Suprapubic skin (tissue), 4 donors: ENCODE measurements around the gene COG5. TPM values are rescaled to one million over a fixed set of nuclear protein-coding genes. Genes with fewer than 3 reads are reported as not detected.
"Not testable (repeated sequence)": the region's sequence is repeated elsewhere in the genome, so short reads cannot be mapped to it uniquely, and the experiment has no call there.

Experiments
- DNase-seq, 2 donors: peaks; one replicate each; pipeline ENCODE4 v3.0.0-alpha.2; 2019; ENCODE audit warnings: low spot score in 2 of 2
- H3K27ac ChIP-seq: fragments of 200-600 bp; sonication (generic); one replicate; pipeline ENCODE4 v1.5.1; 2019
- H3K27me3 ChIP-seq: fragments of 200-600 bp; sonication (generic); one replicate; pipeline ENCODE4 v1.5.1; 2019
- H3K36me3 ChIP-seq: fragments of 200-600 bp; sonication (generic); one replicate; pipeline ENCODE4 v1.5.1; 2019
- H3K4me1 ChIP-seq: fragments of 200-600 bp; sonication (generic); one replicate; pipeline ENCODE4 v1.5.1; 2019
- H3K4me3 ChIP-seq: fragments of 200-600 bp; sonication (generic); one replicate; pipeline ENCODE4 v1.5.1; 2019; ENCODE audit warnings: mild to moderate bottlenecking
- H3K9me3 ChIP-seq: fragments of 200-600 bp; sonication (generic); one replicate; pipeline ENCODE4 v1.5.1; 2019
- CTCF ChIP-seq, 2 donors: fragments of 200-600 bp in 1 of 2; fragments of 450-650 bp in 1 of 2; sonication (generic) in 1 of 2; IDR thresholded peaks; one replicate each; pipeline ENCODE4 v1.5.1; 2016 to 2019; ENCODE audit warnings: antibody characterized with exemption in 2 of 2, mild to moderate bottlenecking in 1 of 2, moderate library complexity in 1 of 2
- EP300 ChIP-seq: sonication (generic); formaldehyde crosslinking; IDR thresholded peaks from one replicate; pipeline ENCODE4 v1.6.1; 2017; ENCODE audit warnings: antibody characterized with exemption
- POLR2A ChIP-seq, 2 donors: fragments of 450-650 bp; IDR thresholded peaks; one replicate each; pipeline ENCODE4 v1.6.1; 2017; ENCODE audit warnings: antibody characterized with exemption in 2 of 2, mild to moderate bottlenecking in 2 of 2, moderate library complexity in 2 of 2
- POLR2AphosphoS5 ChIP-seq, 3 donors: sonication (generic); formaldehyde crosslinking; IDR thresholded peaks; one replicate each; pipeline ENCODE4 v1.6.1; 2017; ENCODE audit warnings: antibody characterized with exemption in 3 of 3
- WGBS: methylation state at CpG from one replicate; pipeline ENCODE4 v1.1.5; 2018; 5-methylcytosine and 5-hydroxymethylcytosine counted together
- total RNA-seq, 4 donors: library from RNA; depleted of rRNA; stranded (reverse); fragments of >200 nt; gene quantifications; one replicate each; pipeline ENCODE4 v1.1.0, GENCODE V29; 2016

The COG5 gene
- total RNA-seq, 4 donors from 2014 or later: 31.1 to 60.1 (median 53.7) TPM

- no peak for DNase-seq
Measured at GRCh38 chr7:107232568-107233090, 331.1 kb downstream of the COG5 start.

DNA sequence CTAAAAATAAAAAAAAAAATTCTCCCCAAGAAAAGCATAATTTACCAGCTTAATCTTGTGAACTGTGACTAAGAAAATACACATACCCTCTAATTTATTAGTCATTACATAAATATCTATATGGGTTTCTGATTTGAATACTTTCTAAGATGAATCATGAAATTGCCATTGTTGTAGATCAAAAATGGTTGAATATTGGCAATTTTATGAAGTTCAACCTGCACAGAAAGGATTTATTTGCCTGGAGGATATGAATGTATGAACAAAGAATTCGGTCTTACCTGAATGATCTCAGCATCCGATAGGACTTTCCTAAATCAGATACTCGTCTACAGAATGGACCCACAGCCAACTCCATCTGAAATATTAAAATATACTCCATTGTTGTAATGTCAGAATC, 333.4 kb downstream of the COG5 start:
- Histone ChIP-seq H3K27ac (no peak overlapping the region), H3K36me3 (peaks cover 7% of the 10 kb centered on the region)
- TF ChIP-seq EP300 (no peak), POLR2AphosphoS5 (IDR thresholded peaks at IDR 0.05) (no peak), CTCF (IDR thresholded peaks at IDR 0.05) (no peak), POLR2A (IDR thresholded peaks at IDR 0.05) (no peak)

More at GRCh38 chr7:107232568-107233090, 331.1 kb downstream of the COG5 start:
- 92% methylated on average over 7 of the region's 7 CpGs for WGBS
- Histone ChIP-seq H3K4me3 (no peak overlapping the region), H3K4me1 (peaks cover 3% of the 10 kb centered on the region), H3K36me3 (no peaks in the 10 kb centered on the region), H3K9me3 (no peaks in the 10 kb centered on the region), H3K27ac (no peak overlapping the region), H3K27me3 (no peaks in the 10 kb centered on the region)
- no peak for TF ChIP-seq POLR2A (IDR thresholded peaks at IDR 0.05)
- no peak for TF ChIP-seq CTCF (IDR thresholded peaks at IDR 0.05)
- no peak for TF ChIP-seq POLR2AphosphoS5 (IDR thresholded peaks at IDR 0.05)
- TF ChIP-seq EP300: no peak

DNA sequence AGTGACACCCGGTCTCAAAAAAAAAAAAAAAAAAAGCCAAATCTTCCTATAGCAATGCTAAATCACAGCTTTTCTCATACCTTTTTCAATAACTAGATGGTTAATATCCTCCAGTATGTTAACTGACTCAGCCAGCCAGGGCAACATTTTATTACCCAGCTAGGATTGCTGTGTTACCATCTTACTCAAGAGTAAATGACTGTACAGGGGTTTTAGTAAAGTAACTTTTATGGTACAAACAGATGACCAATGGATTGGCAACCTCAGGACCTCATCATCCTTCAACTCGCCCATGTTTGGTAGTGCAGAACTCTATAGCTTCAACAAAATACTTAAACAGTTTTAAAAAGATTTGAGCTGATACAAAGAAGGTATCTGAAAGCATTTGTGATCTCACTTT, 335.4 kb downstream of the COG5 start:
- no peak for TF ChIP-seq POLR2AphosphoS5 (IDR thresholded peaks at IDR 0.05)
- TF ChIP-seq POLR2A (IDR thresholded peaks at IDR 0.05): no peak
- TF ChIP-seq EP300: no peak
- 92% methylated on average over 2 of the region's 2 CpGs for WGBS
- no peaks in the 10 kb centered on the region for H3K27me3 ChIP-seq
- H3K27ac ChIP-seq: no peak overlapping the region
- no peak for DNase-seq
- no peaks in the 10 kb centered on the region for H3K9me3 ChIP-seq
- peaks cover 11% of the 10 kb centered on the region for H3K36me3 ChIP-seq
- H3K4me1 ChIP-seq: no peaks in the 10 kb centered on the region
- H3K4me3 ChIP-seq: no peak overlapping the region

More for the DNA sequence above, 333.4 kb downstream of the COG5 start:
- WGBS: 93% methylated on average over 3 of the region's 3 CpGs
- Histone ChIP-seq H3K27me3 (no peaks in the 10 kb centered on the region), H3K4me3 (no peak overlapping the region), H3K9me3 (no peaks in the 10 kb centered on the region), H3K4me1 (peaks cover 3% of the 10 kb centered on the region)
- DNase-seq: no peak

GRCh38 chr7:107224374-107225223, 339.1 kb downstream of the COG5 start:
- 84% methylated on average over 5 of the region's 5 CpGs for WGBS

GRCh38 chr7:107220806-107221205, 342.9 kb downstream of the COG5 start:
- not testable (repeated sequence) for H3K9me3 ChIP-seq, DNase-seq, H3K27me3 ChIP-seq, H3K27ac ChIP-seq, H3K4me3 ChIP-seq, H3K36me3 ChIP-seq, H3K4me1 ChIP-seq
- WGBS: 95% methylated on average over 6 of the region's 6 CpGs

More at GRCh38 chr7:107224374-107225223, 339.1 kb downstream of the COG5 start:
- H3K36me3 ChIP-seq: peaks cover 11% of the 10 kb centered on the region
- no peak overlapping the region for H3K4me3 ChIP-seq
- DNase-seq: no peak
- no peak for TF ChIP-seq EP300
- TF ChIP-seq CTCF (IDR thresholded peaks at IDR 0.05): no peak
- no peak for TF ChIP-seq POLR2AphosphoS5 (IDR thresholded peaks at IDR 0.05)
- no peaks in the 10 kb centered on the region for H3K4me1 ChIP-seq
- no peak overlapping the region for H3K27ac ChIP-seq
- H3K9me3 ChIP-seq: no peaks in the 10 kb centered on the region
- no peaks in the 10 kb centered on the region for H3K27me3 ChIP-seq

GRCh38 chr7:107220356-107220755, 343.4 kb downstream of the COG5 start:
- DNase-seq: no peak
- H3K4me3 ChIP-seq: no peak overlapping the region
- H3K27me3 ChIP-seq: no peaks in the 10 kb centered on the region
- H3K27ac ChIP-seq: no peak overlapping the region
- no peak for TF ChIP-seq POLR2A (IDR thresholded peaks at IDR 0.05)
- TF ChIP-seq CTCF (IDR thresholded peaks at IDR 0.05): no peak
- no peak for TF ChIP-seq EP300
- no peak for TF ChIP-seq POLR2AphosphoS5 (IDR thresholded peaks at IDR 0.05)
- peaks cover 4% of the 10 kb centered on the region for H3K36me3 ChIP-seq
- no peaks in the 10 kb centered on the region for H3K9me3 ChIP-seq
- no peaks in the 10 kb centered on the region for H3K4me1 ChIP-seq
- WGBS: 91% methylated on average over 5 of the region's 5 CpGs
